Natural killer cell (primary cell): ENCODE data around the gene SLC30A2. TPM values are rescaled to one million over a fixed set of nuclear protein-coding genes. Genes with fewer than 3 reads are reported as not detected.

Experiments used
- ATAC-seq, 3 donors: fragments of 150-1000 bp in 2 of 3; fragments of 200-7000 bp in 1 of 3; cut with Tn5 transposase; 1 replicate in 1 of 3; 2 replicates in 2 of 3; pipeline ENCODE4 v1.10.0; 2021; ENCODE audit warnings: mild to moderate bottlenecking in 2 of 3, moderate library complexity in 2 of 3
- DNase-seq, 2 donors: peaks; one replicate each; pipeline versions ENCODE4 v3.0.0 to v3.0.0-alpha.2; 2013 to 2021; ENCODE audit warnings: mixed read lengths in 1 of 2
- H3K27ac ChIP-seq: one replicate; pipeline ENCODE4 v1.5.1; 2013; ENCODE audit warnings: mild to moderate bottlenecking, low read length
- H3K27me3 ChIP-seq: one replicate; pipeline ENCODE4 v1.6.1; 2013; ENCODE audit warnings: low read length; ENCODE audit not compliant: control insufficient read depth, insufficient read depth
- H3K36me3 ChIP-seq: one replicate; pipeline ENCODE4 v1.6.1; 2013; ENCODE audit warnings: low read length; ENCODE audit not compliant: control insufficient read depth, insufficient read depth
- H3K4me1 ChIP-seq: one replicate; pipeline ENCODE4 v1.6.1; 2013; ENCODE audit warnings: low read length; ENCODE audit not compliant: control insufficient read depth, insufficient read depth
- H3K4me3 ChIP-seq: one replicate; pipeline ENCODE4 v1.5.1; 2013; ENCODE audit warnings: low read length
- H3K9me3 ChIP-seq: one replicate; pipeline ENCODE4 v1.6.1; 2013; ENCODE audit warnings: low read length; ENCODE audit not compliant: control insufficient read depth, insufficient read depth
- H3K27ac Mint-ChIP-seq, 2 donors: one replicate each; pipeline ENCODE4 v1.8.0; 2022; ENCODE audit warnings: mild to moderate bottlenecking in 2 of 2, mixed read lengths in 2 of 2, moderate library complexity in 1 of 2
- H3K27me3 Mint-ChIP-seq, 2 donors: one replicate each; pipeline ENCODE4 v1.8.0; 2022; ENCODE audit warnings: low read depth in 2 of 2, mixed read lengths in 2 of 2
- H3K36me3 Mint-ChIP-seq: one replicate; pipeline ENCODE4 v1.8.0; 2022; ENCODE audit warnings: mixed read lengths
- H3K4me1 Mint-ChIP-seq, 2 donors: one replicate each; pipeline ENCODE4 v1.8.0; 2022; ENCODE audit warnings: mixed read lengths in 2 of 2
- H3K4me3 Mint-ChIP-seq: one replicate; pipeline ENCODE4 v1.8.0; 2022; ENCODE audit warnings: mild to moderate bottlenecking, moderate library complexity, mixed read lengths
- H3K9me3 Mint-ChIP-seq, 2 donors: one replicate each; pipeline ENCODE4 v1.8.0; 2022; ENCODE audit warnings: mixed read lengths in 2 of 2
- CTCF ChIP-seq: fragments of 200-600 bp; IDR thresholded peaks from one replicate; pipeline ENCODE4 v1.8.0; 2022; ENCODE audit warnings: antibody characterized with exemption
- WGBS: methylation state at CpG from one replicate; pipeline ENCODE4 v1.1.7; 2013; ENCODE audit warnings: missing lambda C conversion rate; ENCODE audit not compliant: insufficient coverage; 5-methylcytosine and 5-hydroxymethylcytosine counted together
- intact Hi-C: fragments of 100-400 bp; cut with micrococcal nuclease; formaldehyde crosslinking; loops from one replicate; pipeline ENCODE4 v1.14.2; 2022
- total RNA-seq, 4 donors: library from RNA; stranded (reverse); fragments of 120-200 nt in 1 of 4; gene quantifications; one replicate each; pipeline versions ENCODE4 v1.2.3 to v1.2.4, GENCODE V29; 2013 to 2022

Gene SLC30A2
- total RNA-seq, 3 donors from 2014 or later (not counting 1 experiment from before 2014, with no cell fraction given), result not detected

DNA sequence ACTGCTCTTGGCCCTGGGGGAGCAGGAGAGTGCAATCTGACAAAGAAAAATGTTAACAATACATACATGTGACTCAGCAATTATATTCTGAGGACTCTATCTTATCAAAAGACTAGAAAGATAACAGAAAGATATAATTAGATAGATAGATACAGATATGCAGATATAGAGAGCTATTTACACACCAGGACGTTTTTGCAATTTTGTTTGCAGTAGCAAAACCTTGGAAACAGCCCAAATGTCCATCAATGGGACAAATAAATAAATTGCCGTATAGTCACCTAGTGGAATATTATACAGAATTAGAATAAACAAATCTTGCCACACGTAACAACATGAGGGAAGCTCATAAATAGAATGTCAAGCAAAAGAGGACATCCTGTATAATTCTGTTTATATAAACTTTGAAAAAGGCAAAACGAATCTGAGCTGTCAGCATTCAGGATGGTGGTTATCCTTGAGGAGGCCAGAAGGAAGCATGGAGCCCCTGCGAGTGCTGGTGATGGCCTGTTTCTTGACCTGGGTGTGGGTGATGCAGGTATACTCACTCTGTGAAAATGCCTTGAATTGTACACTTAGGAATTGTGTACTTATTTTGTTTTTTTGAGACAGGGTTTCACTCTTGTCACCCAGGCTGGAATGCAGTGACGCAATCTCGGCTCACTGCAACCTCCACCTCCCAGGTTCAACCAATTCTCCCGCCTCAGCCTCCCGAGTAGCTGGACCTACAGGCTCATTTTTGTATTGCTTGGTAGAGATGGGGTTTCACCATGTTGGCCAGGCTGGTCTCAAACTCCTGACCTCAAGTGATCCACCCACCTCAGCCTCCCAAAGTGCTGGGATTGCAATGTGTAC, 34.3 kb upstream of the SLC30A2 start:
- ATAC-seq, result no peak
- no peak overlapping the region for H3K27ac Mint-ChIP-seq
- no peaks in the 10 kb centered on the region for H3K9me3 Mint-ChIP-seq
- H3K27me3 Mint-ChIP-seq, result peaks cover 14 to 26% of the 10 kb centered on the region in 2 donors
- H3K36me3 ChIP-seq, result no peaks in the 10 kb centered on the region
- no peaks in the 10 kb centered on the region for H3K9me3 ChIP-seq
- intact Hi-C loops, result no loop called here
- TF ChIP-seq CTCF, result no peak
- 75% methylated on average over 5 of the region's 9 CpGs for WGBS
- H3K4me3 Mint-ChIP-seq, result no peak overlapping the region
- DNase-seq, result no peak
- no peak overlapping the region for H3K27ac ChIP-seq
- no peaks in the 10 kb centered on the region for H3K4me1 ChIP-seq
- H3K4me3 ChIP-seq, result no peak overlapping the region
- H3K27me3 ChIP-seq, result no peaks in the 10 kb centered on the region
- H3K36me3 Mint-ChIP-seq, result no peaks in the 10 kb centered on the region
- no peaks in the 10 kb centered on the region for H3K4me1 Mint-ChIP-seq

- Histone ChIP-seq H3K9me3 (no peaks in the 10 kb centered on the region), H3K27ac (no peak overlapping the region), H3K36me3 (no peaks in the 10 kb centered on the region), H3K27me3 (no peaks in the 10 kb centered on the region), H3K4me3 (no peak overlapping the region), H3K4me1 (no peaks in the 10 kb centered on the region)
- peaks cover 12 to 23% of the 10 kb centered on the region in 2 donors for H3K27me3 Mint-ChIP-seq
- DNase-seq (no peak), ATAC-seq (no peak)
- H3K9me3 Mint-ChIP-seq, result no peaks in the 10 kb centered on the region
- H3K27ac Mint-ChIP-seq, result no peak overlapping the region
- 83% methylated on average over 7 of the region's 7 CpGs for WGBS
- H3K4me3 Mint-ChIP-seq, result no peak overlapping the region
- H3K36me3 Mint-ChIP-seq, result no peaks in the 10 kb centered on the region
- no peak for TF ChIP-seq CTCF
- intact Hi-C loops, result no loop called here
- H3K4me1 Mint-ChIP-seq, result no peaks in the 10 kb centered on the region
Measured at GRCh38 chr1:26079178-26079563, 33.3 kb upstream of the SLC30A2 start.

- ATAC-seq (no peak), DNase-seq (no peak)
- TF ChIP-seq CTCF, result no peak
- no peak overlapping the region for H3K27ac ChIP-seq
- no peak overlapping the region for H3K27ac Mint-ChIP-seq
- WGBS, result 91% methylated on average over 8 of the region's 8 CpGs
- no peaks in the 10 kb centered on the region for H3K27me3 ChIP-seq
- no peaks in the 10 kb centered on the region for H3K9me3 Mint-ChIP-seq
- intact Hi-C loops, result no loop called here
- no peaks in the 10 kb centered on the region for H3K9me3 ChIP-seq
- H3K4me3 Mint-ChIP-seq, result no peak overlapping the region
- H3K36me3 Mint-ChIP-seq, result no peaks in the 10 kb centered on the region
- no peaks in the 10 kb centered on the region for H3K4me1 ChIP-seq
- no peaks in the 10 kb centered on the region for H3K36me3 ChIP-seq
- peaks cover 10 to 23% of the 10 kb centered on the region in 2 donors for H3K27me3 Mint-ChIP-seq
- H3K4me1 Mint-ChIP-seq, result no peaks in the 10 kb centered on the region
- H3K4me3 ChIP-seq, result no peak overlapping the region
Measured at GRCh38 chr1:26078286-26079177, 32.6 kb upstream of the SLC30A2 start.
